ENCODE measurements around the gene PPDPF.
A peak's percentile ranks its signal among the peaks of the same experiment; 100 is the strongest.
"Not testable (repeated sequence)": the region's sequence is repeated elsewhere in the genome, so short reads cannot be mapped to it uniquely, and the experiment has no call there.

The PPDPF gene

GRCh38 chr20:63500902-63501817 lies 19.4 kb upstream of the PPDPF start:
- DNase-seq: no peak

GRCh38 chr20:63501818-63502670 lies 18.5 kb upstream of the PPDPF start:
- DNase-seq: peak; percentile 89

GRCh38 chr20:63502671-63503172 lies 17.8 kb upstream of the PPDPF start:
- DNase-seq: peak; percentile 69

GRCh38 chr20:63503524-63503923 lies 17.0 kb upstream of the PPDPF start:
- DNase-seq: no peak

GRCh38 chr20:63504642-63505041 lies 15.9 kb upstream of the PPDPF start:
- no peak for DNase-seq

GRCh38 chr20:63505281-63505680 lies 15.3 kb upstream of the PPDPF start:
- no peak for DNase-seq

- DNase-seq: no peak
These were observed 14.8 kb upstream of the PPDPF start for GRCh38 chr20:63505723-63506122.

- no peak for DNase-seq
These were observed 13.4 kb upstream of the PPDPF start for GRCh38 chr20:63507083-63507743.

GRCh38 chr20:63508072-63508768 lies 12.3 kb upstream of the PPDPF start:
- peak; percentile 45 for DNase-seq

GRCh38 chr20:63509088-63509564 lies 11.4 kb upstream of the PPDPF start:
- DNase-seq: no peak

GRCh38 chr20:63513207-63513606 lies 7.4 kb upstream of the PPDPF start:
- DNase-seq: no peak

- not testable (repeated sequence) for DNase-seq
These were observed 6.0 kb upstream of the PPDPF start for GRCh38 chr20:63514520-63514919.

- DNase-seq: no peak
These were observed 2.9 kb upstream of the PPDPF start for GRCh38 chr20:63517376-63518309.

GRCh38 chr20:63518351-63518861 lies 2.2 kb upstream of the PPDPF start:
- DNase-seq: no peak

- DNase-seq: no peak
These were observed 1.5 kb upstream of the PPDPF start for GRCh38 chr20:63518946-63519667.

- no peak for DNase-seq
These were observed 679 bp upstream of the PPDPF start for GRCh38 chr20:63519668-63520503.

GRCh38 chr20:63520934-63521601 lies 503 bp downstream of the PPDPF start:
- DNase-seq: no peak

- DNase-seq: no peak
These were observed 1.0 kb downstream of the PPDPF start for GRCh38 chr20:63521602-63522001.

Data from NCI-H2107 (cell line).